Keratinocyte (primary cell): ENCODE measurements around the gene ANKRD44. TPM values are rescaled to one million over a fixed set of nuclear protein-coding genes. Genes with fewer than 3 reads are reported as not detected.

ENCODE experiments used
- DNase-seq: peaks from one replicate; pipeline ENCODE4 v3.0.0-alpha.2; 2011; ENCODE audit warnings: low read depth, missing footprints, low spot score
- FAIRE-seq: peaks from 2 replicates; lab custom pipeline; 2011; peaks lifted over from hg19 to GRCh38; lab: Jason Lieb, UNC
- H2AFZ ChIP-seq: 2 replicates; pipeline ENCODE4 v1.6.0; 2012; ENCODE audit warnings: low read length, control low read depth, inconsistent platforms; ENCODE audit not compliant: control insufficient read depth
- H3K27ac ChIP-seq: 2 replicates; pipeline ENCODE4 v1.5.1; 2011; ENCODE audit warnings: low read length; ENCODE audit not compliant: control insufficient read depth, insufficient read depth
- H3K27me3 ChIP-seq: 3 replicates; pipeline ENCODE4 v1.6.0; 2011; ENCODE audit warnings: low read length; ENCODE audit not compliant: control insufficient read depth, insufficient read depth; ENCODE audit errors: extremely low read depth
- H3K36me3 ChIP-seq, 2 experiments: 2 replicates in 1 of 2; 3 replicates in 1 of 2; pipeline ENCODE4 v1.5.1; 2011; ENCODE audit warnings: low read length in 2 of 2, mild to moderate bottlenecking in 1 of 2; ENCODE audit not compliant: control insufficient read depth in 2 of 2, insufficient read depth in 2 of 2; ENCODE audit errors: extremely low read depth in 1 of 2
- H3K4me1 ChIP-seq: 3 replicates; pipeline ENCODE4 v1.5.1; 2011; ENCODE audit warnings: low read length; ENCODE audit not compliant: control insufficient read depth, insufficient read depth; ENCODE audit errors: extremely low read depth
- H3K4me2 ChIP-seq: 3 replicates; pipeline ENCODE4 v1.6.0; 2011; ENCODE audit warnings: low read depth, low read length; ENCODE audit not compliant: control insufficient read depth, insufficient read depth; ENCODE audit errors: extremely low read depth
- H3K4me3 ChIP-seq, 3 experiments: fragments of 200-600 bp in 1 of 3; sonication (generic) in 1 of 3; 2 replicates in 2 of 3; 3 replicates in 1 of 3; pipeline ENCODE4 v1.5.1; 2011 to 2016; ENCODE audit warnings: low read length in 3 of 3, mild to moderate bottlenecking in 3 of 3, control low read depth in 2 of 3, inconsistent platforms in 1 of 3, low read depth in 1 of 3, mixed read lengths in 1 of 3, mixed run types in 1 of 3, moderate library complexity in 1 of 3; ENCODE audit not compliant: control insufficient read depth in 2 of 3, insufficient read depth in 2 of 3; ENCODE audit errors: extremely low read depth in 1 of 3
- H3K79me2 ChIP-seq: 2 replicates; pipeline ENCODE4 v1.6.0; 2012; ENCODE audit warnings: low read length; ENCODE audit not compliant: control insufficient read depth, insufficient read depth
- H3K9ac ChIP-seq: 3 replicates; pipeline ENCODE4 v1.6.0; 2011; ENCODE audit warnings: low read length; ENCODE audit not compliant: control insufficient read depth, insufficient read depth; ENCODE audit errors: extremely low read depth
- H3K9me1 ChIP-seq: 3 replicates; pipeline ENCODE4 v1.6.0; 2011; ENCODE audit warnings: low read length; ENCODE audit not compliant: control insufficient read depth, insufficient read depth; ENCODE audit errors: extremely low read depth
- H3K9me3 ChIP-seq: 2 replicates; pipeline ENCODE4 v1.5.1; 2012; ENCODE audit warnings: low read depth, low read length; ENCODE audit not compliant: control insufficient read depth
- H4K20me1 ChIP-seq: 3 replicates; pipeline ENCODE4 v1.6.0; 2011; ENCODE audit warnings: low read length; ENCODE audit not compliant: control insufficient read depth, insufficient read depth; ENCODE audit errors: extremely low read depth
- EZH2 ChIP-seq: IDR thresholded peaks from one replicate; pipeline ENCODE4 v1.6.1; 2012; ENCODE audit warnings: inconsistent platforms, mild to moderate bottlenecking, low read length, moderate library complexity
- dilution Hi-C: fragments of 300-500 bp; cut with MboI; formaldehyde crosslinking; loops from one replicate; pipeline ENCODE4 v1.7.0; 2020; ENCODE audit warnings: low sequenced_read_pairs; ENCODE audit not compliant: extremely low pct_ligation_motif_present
- polyA plus RNA-seq, 5 experiments: library from polyadenylated mRNA; depleted of rRNA in 3 of 5; stranded (reverse) in 3 of 5; stranded (forward) in 1 of 5; unstranded in 1 of 5; fragments of >200 nt; gene quantifications; 1 replicate in 1 of 5; 2 replicates in 3 of 5; 3 replicates in 1 of 5; pipeline versions ENCODE4 v1.2.1 to v1.2.3, GENCODE V29; 2011 to 2012; ENCODE audit warnings: missing spikeins in 2 of 5, low read depth in 1 of 5, low replicate concordance in 1 of 5
- TF ChIP-seq, protein P1 (sequence below), 3 experiments: IDR thresholded peaks in 1 of 3; conservative IDR thresholded peaks in 1 of 3; optimal IDR thresholded peaks in 1 of 3; 2 replicates in 2 of 3; 3 replicates in 1 of 3; pipeline versions ENCODE3 to v1.5.1; 2011; ENCODE audit warnings: low read length in 3 of 3, mild to moderate bottlenecking in 3 of 3, moderate library complexity in 2 of 3, control low read depth in 1 of 3, inconsistent platforms in 1 of 3; ENCODE audit not compliant: insufficient read depth in 2 of 3; ENCODE audit errors: extremely low read depth in 1 of 3

ANKRD44 gene
- polyA plus RNA-seq, 1 donor (not counting 4 experiments of a cell fraction or from before 2014, with no cell fraction given): 0.35 TPM

GRCh38 chr2:197311421-197312033 lies 947 bp upstream of the ANKRD44 start:
- Histone ChIP-seq H3K9me3 (no peaks in the 10 kb centered on the region), H3K27ac (no peak overlapping the region), H4K20me1 (no peaks in the 10 kb centered on the region), H2AFZ (peak overlapping the region; percentile 64), H3K36me3 (no peaks in the 10 kb centered on the region), H3K4me2 (peak overlapping the region; percentile 86), H3K4me1 (peaks cover 13% of the 10 kb centered on the region), H3K79me2 (no peaks in the 10 kb centered on the region), H3K4me3 (peak overlapping the region in 2 of 3 experiments; percentile 59 to 73), H3K9ac (no peak overlapping the region), H3K9me1 (no peaks in the 10 kb centered on the region), H3K27me3 (peaks cover 5% of the 10 kb centered on the region)
- FAIRE-seq (no peak), DNase-seq (no peak)
- dilution Hi-C loops: no loop called here
- TF ChIP-seq, protein P1, sequence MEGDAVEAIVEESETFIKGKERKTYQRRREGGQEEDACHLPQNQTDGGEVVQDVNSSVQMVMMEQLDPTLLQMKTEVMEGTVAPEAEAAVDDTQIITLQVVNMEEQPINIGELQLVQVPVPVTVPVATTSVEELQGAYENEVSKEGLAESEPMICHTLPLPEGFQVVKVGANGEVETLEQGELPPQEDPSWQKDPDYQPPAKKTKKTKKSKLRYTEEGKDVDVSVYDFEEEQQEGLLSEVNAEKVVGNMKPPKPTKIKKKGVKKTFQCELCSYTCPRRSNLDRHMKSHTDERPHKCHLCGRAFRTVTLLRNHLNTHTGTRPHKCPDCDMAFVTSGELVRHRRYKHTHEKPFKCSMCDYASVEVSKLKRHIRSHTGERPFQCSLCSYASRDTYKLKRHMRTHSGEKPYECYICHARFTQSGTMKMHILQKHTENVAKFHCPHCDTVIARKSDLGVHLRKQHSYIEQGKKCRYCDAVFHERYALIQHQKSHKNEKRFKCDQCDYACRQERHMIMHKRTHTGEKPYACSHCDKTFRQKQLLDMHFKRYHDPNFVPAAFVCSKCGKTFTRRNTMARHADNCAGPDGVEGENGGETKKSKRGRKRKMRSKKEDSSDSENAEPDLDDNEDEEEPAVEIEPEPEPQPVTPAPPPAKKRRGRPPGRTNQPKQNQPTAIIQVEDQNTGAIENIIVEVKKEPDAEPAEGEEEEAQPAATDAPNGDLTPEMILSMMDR (optimal IDR thresholded peaks at IDR 0.05 in 1 of 3, IDR thresholded peaks at IDR 0.05 in 1 of 3, conservative IDR thresholded peaks at IDR 0.05 in 1 of 3; ENCODE audit: extremely low read depth in 1 of 3, insufficient read depth in 2 of 3, low read length in 3 of 3): no peak

DNA sequence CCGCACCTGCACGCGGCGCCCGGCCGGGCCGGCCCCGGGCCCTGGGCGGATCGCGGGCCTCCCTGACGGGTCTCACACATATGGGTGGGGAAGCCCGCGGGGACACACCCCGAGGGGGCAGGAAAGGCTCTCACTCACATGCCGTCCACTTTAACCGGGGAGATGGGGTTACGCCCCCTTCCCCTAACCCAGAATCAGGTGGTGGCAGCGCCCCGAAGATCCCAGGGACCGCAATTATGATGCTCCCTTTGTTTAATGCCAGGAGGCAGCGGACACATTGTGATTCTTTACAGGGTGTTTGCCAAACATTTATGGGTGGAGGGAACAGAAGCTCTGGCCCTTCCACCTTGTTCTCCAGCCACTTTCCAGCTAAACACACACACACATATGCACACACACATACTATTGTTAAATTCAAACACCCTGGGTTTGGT lies 424 bp upstream of the ANKRD44 start:
- peak overlapping the region; percentile 26 to 73 (median 59) for H3K4me3 ChIP-seq
- FAIRE-seq (no peak), DNase-seq (no peak)
- no peaks in the 10 kb centered on the region for H3K79me2 ChIP-seq
- no peaks in the 10 kb centered on the region for H3K36me3 ChIP-seq
- H3K9me3 ChIP-seq: no peaks in the 10 kb centered on the region
- peak overlapping the region; percentile 86 for H3K4me2 ChIP-seq
- H4K20me1 ChIP-seq: no peaks in the 10 kb centered on the region
- H3K27ac ChIP-seq: no peak overlapping the region
- TF ChIP-seq, protein P1 (optimal IDR thresholded peaks at IDR 0.05 in 1 of 3, IDR thresholded peaks at IDR 0.05 in 1 of 3, conservative IDR thresholded peaks at IDR 0.05 in 1 of 3; ENCODE audit: extremely low read depth in 1 of 3, insufficient read depth in 2 of 3, low read length in 3 of 3): no peak
- no peak for TF ChIP-seq EZH2
- H3K9ac ChIP-seq: peak overlapping the region; percentile 20
- no peaks in the 10 kb centered on the region for H3K9me1 ChIP-seq
- H3K4me1 ChIP-seq: peaks cover 13% of the 10 kb centered on the region
- peaks cover 5% of the 10 kb centered on the region for H3K27me3 ChIP-seq
- peak overlapping the region; percentile 64 for H2AFZ ChIP-seq
- dilution Hi-C loops: no loop called here
